H54 (cell line): Measurements from ENCODE around the gene SMG6.
"Not testable (repeated sequence)": the region's sequence is repeated elsewhere in the genome, so short reads cannot be mapped to it uniquely, and the experiment has no call there.

Experiments
- DNase-seq: peaks from one replicate; pipeline ENCODE4 v3.0.0; 2011; ENCODE audit warnings: low spot score, mixed read lengths; ENCODE audit not compliant: insufficient read length
- FAIRE-seq: peaks from 3 replicates; lab custom pipeline; 2011; peaks lifted over from hg19 to GRCh38; lab: Jason Lieb, UNC
- POLR2A ChIP-seq: IDR thresholded peaks from 2 replicates; pipeline ENCODE4 v1.6.1; 2011; ENCODE audit warnings: low read depth, mild to moderate bottlenecking, low read length

SMG6 gene

DNA sequence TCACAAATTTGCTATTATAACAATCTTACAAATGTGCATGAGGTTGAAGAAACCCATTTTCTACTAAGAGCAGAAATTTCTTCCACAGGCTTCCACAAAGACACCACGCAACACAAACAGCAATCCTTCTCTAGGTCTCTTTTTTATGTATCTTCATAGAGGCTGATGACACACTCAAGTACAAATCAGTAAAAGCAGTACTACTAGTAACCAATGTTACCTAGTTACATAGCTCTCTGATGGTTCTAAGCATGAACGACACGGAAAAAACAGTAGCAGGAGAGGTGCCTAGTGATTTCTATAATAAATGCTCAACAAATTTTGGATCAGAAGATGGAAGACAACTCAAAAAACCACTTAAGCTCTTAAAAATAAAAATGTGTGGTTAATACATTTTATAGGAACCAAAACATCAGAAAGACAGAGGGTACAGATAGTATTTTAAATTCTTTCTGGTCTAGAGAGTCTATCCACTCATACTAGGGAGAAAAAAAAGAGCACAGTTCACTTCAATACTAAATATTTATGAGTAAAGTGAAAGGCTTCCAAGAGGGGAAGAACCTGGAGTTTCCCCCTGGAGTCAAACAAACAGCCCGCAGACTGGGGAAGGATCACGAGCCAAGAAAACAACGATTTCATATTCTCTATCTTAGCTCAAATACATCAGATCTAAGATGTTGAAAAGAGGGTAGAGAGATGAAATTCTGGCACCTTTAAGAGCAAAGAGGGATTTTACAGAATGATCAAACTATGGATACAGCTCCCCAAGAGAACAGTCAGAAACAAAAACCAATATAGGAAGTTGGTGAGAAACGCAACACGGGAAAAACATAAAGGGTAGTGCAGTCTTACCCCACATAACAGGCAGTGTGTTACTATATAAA lies 40.2 kb downstream of the SMG6 start:
- DNase-seq (no peak), FAIRE-seq (no peak)
- no peak for TF ChIP-seq POLR2A

DNA sequence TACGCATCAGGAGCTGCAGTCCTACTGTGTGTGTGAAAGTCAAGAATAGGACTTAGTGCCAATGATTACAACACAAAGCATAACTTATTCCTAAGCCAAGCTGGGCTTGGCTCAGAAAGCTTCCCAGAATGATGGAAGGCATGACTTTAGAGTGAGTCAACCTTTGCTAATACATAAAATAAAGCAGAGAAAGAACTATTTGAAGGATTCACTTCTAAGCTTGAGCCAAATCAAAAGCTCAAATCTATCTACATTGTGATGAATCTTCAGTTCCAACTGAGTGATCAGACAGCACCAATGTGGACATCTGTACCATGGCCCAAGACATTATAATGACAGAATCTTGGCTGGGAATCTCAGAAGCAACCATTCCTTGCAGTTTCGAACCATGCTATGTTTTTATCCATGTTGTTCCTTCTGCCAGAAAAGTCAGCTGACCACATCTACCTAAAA lies 41.4 kb downstream of the SMG6 start:
- DNase-seq (no peak), FAIRE-seq (peak; percentile 93)
- no peak for TF ChIP-seq POLR2A

DNA sequence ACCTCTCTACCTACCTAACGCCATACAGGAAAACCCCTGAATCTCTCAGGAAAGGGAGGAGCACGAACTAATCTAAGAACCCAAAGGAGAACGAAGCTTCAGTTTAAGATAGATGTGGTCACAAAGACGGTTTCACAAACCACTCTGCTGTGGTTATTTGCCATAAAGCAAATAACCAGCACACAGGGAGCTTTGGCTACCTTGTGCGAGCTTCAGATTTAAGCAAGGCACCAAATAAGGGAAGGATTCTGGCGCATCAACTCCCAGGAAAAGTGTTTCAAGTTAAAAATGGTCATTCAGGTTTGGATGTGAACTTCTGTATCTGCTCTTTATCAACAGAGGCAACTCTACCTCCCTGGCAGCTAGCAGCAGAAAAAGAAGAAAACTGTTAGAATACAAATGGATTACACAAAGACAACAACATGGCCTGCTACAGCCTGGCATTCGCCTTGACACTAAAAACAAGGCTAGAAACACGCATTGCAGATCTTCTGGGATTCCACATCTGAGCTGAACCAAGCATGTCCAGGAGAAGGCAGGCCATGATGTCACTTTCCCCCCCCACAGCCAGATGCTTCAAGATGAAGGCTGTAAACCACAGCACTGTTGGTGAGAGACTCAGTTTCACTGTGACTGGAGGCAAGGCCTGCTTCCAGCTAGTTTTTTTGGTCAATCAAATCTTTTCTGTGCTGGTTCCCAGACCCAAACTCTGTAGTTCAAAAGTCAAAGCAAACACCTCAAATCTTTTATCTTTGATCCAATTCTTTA lies 43.6 kb downstream of the SMG6 start:
- DNase-seq (no peak), FAIRE-seq (no peak)

DNA sequence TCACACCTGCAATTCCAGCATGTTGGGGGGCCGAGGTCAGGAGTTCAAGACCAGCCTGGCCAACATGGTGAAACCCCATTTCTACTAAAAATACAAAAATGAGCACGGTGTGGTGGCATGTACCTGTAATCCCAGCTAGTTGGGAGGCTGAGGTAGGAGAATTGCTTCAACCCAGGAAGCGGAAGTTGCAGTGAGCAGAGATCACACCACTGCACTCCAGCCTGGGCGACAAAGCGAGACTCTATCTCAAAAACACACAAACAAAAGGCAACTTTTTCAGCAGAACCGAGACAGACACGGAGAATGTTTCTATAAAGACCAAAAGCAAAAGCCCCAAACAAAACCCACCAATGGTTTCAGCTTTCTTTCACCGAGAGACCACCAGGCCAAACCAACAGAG lies 44.8 kb downstream of the SMG6 start:
- not testable (repeated sequence) for FAIRE-seq, DNase-seq

More for the DNA sequence above, 43.6 kb downstream of the SMG6 start:
- no peak for TF ChIP-seq POLR2A

DNA sequence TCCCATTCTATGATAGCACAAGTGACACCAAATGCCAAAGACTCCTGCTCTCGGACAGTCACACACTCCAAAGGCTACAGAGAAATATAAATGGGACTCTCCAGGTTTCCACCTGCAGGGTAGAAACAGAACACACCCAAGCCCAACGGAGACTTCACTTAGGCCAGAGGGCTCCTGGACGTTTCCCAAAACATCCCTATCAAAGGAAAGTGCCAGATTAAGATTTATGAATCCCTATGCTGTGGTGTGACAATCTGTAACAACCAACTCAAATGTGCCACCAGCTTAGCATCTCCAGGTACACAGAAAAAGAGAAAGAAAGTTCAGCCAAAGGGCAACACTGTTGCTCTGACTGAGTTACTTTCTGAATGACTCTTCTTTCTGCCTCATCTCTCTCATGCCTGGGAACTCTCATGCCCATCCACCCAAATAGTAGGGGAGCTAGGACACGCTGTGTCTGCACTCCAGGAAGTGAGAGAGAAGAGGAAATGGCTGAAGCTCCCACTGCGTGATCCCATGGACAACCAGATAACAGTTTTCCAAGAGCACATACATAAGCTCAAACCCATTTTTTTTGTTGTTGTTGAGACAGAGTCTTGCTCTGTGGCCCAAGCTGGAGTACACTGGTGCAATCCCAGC lies 49.7 kb downstream of the SMG6 start:
- DNase-seq (no peak), FAIRE-seq (no peak)
- no peak for TF ChIP-seq POLR2A

DNA sequence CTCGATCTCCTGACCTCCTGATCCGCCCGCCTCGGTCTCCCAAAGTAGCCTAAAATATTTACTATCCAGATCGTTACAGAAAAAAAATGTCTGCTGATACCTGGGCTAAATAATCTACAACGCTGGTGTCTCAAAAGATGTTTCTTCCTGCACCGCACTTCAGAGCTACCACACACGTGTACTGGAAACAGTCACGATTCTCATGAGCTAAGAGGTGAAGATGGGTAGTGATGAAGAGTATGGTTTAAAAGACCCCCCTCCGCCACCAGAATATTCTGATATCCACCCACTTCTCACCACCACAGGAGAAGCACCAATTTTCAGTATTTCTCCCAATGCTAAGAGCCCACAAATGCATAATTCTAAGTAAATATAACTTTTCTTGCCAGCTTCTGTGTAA lies 50.2 kb downstream of the SMG6 start:
- TF ChIP-seq POLR2A = no peak
- DNase-seq (no peak), FAIRE-seq (no peak)

DNA sequence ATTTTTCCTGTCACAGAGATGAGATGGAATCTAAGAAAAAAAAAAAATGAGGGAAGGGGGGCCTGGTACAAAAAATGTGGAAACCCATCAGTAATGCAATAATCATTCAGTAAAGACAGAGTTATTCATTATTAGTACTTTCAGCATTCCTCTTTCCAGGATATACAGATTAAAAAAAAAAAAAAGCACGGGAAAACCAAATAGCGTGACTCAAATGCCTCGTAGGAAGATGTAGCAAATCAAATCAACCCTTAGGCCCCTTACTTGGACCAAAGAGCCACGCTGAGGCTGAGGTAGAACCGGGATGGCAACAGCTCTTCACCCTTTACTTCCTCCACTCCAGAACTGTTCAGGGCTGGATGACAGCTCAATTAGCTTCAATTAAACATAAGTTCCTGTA lies 52.5 kb downstream of the SMG6 start:
- FAIRE-seq = no peak

GRCh38 chr17:2250140-2251095 lies 53.2 kb downstream of the SMG6 start:
- TF ChIP-seq POLR2A = no peak
- DNase-seq = no peak
- no peak for FAIRE-seq

More for the DNA sequence above, 52.5 kb downstream of the SMG6 start:
- TF ChIP-seq POLR2A = no peak
- no peak for DNase-seq

- no peak for TF ChIP-seq POLR2A
- no peak for FAIRE-seq
- DNase-seq = no peak
These were observed 56.6 kb downstream of the SMG6 start for GRCh38 chr17:2247005-2247404.

- no peak for TF ChIP-seq POLR2A
- peak; percentile 41 for FAIRE-seq
- peak; percentile 70 for DNase-seq
These were observed 58.8 kb downstream of the SMG6 start for GRCh38 chr17:2244545-2245525.

- no peak for TF ChIP-seq POLR2A
These were observed 59.6 kb downstream of the SMG6 start for GRCh38 chr17:2243953-2244352.

DNA sequence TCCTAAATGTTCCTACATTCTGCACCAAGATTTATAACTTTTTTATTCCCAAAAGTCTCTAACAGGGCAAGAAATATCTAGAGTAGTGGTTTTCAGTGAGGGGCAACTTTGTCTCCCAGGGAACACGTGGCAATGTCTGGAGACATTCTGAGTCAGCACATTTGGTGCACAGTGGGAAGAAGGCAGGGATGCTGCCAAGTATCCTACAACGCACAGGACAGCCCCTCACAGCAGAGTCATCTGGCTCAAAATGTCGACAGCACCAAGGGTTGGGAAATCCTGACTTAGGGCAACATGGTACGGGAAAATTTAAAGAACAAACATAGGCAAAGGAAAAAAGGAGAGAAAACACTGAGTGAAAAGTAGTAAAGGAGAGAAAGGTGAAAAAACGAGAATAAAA lies 61.8 kb downstream of the SMG6 start:
- DNase-seq = no peak
- no peak for FAIRE-seq
- no peak for TF ChIP-seq POLR2A

More at GRCh38 chr17:2243953-2244352, 59.6 kb downstream of the SMG6 start:
- no peak for FAIRE-seq
- no peak for DNase-seq

DNA sequence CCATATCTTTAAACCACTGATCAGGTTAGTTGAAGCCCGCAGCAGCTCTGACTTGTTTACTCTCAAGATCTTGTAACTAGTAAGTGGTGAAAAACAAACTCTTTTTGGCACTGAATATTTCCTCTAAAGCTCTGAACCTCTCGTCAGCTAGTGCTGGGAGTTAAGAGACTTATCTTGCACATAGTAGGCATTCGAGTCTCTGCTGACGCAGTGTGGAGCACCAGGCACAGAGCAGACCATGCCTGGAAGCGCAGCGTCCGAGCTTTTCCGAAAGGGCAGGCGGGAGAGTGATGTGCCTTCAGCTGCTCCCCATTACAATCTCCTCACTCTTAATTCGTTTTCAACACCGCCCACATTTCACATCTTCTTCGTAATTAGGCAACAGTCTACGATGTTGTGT lies 63.0 kb downstream of the SMG6 start:
- DNase-seq (no peak), FAIRE-seq (no peak)

More for the DNA sequence above, 63.0 kb downstream of the SMG6 start:
- no peak for TF ChIP-seq POLR2A
